NCI-H1436 treated with DMSO at 0.1 percent for 48 hours (cell line): ENCODE results near the gene CFAP43.
"Not testable (repeated sequence)": the region's sequence is repeated elsewhere in the genome, so short reads cannot be mapped to it uniquely, and the experiment has no call there.

Experiments used
- DNase-seq: peaks from one replicate; lab custom pipeline; 2025; lab: John Stamatoyannopoulos, UW

CFAP43 gene

GRCh38 chr10:104257235-104257634 lies 25.1 kb upstream of the CFAP43 start:
- no peak for DNase-seq

- DNase-seq: no peak
Observed at GRCh38 chr10:104256335-104256961, 24.3 kb upstream of the CFAP43 start.

GRCh38 chr10:104255311-104255981 lies 23.3 kb upstream of the CFAP43 start:
- no peak for DNase-seq

- peak; percentile 10 for DNase-seq
Observed at GRCh38 chr10:104254493-104255310, 22.5 kb upstream of the CFAP43 start, which contains the start of gene GSTO1. Gene GSTO1, plus strand, starts transcription at chr10:104254892. Its CDS starts 37 bp downstream, at chr10:104254929.

- no peak for DNase-seq
Observed at GRCh38 chr10:104253606-104254410, 21.6 kb upstream of the CFAP43 start.

- DNase-seq: no peak
Observed at GRCh38 chr10:104253106-104253505, 20.9 kb upstream of the CFAP43 start.

- DNase-seq: no peak
Observed at GRCh38 chr10:104252368-104252767, 20.2 kb upstream of the CFAP43 start.

GRCh38 chr10:104251443-104251842 lies 19.3 kb upstream of the CFAP43 start:
- DNase-seq: no peak

- DNase-seq: no peak
Observed at GRCh38 chr10:104250371-104250770, 18.2 kb upstream of the CFAP43 start.

- not testable (repeated sequence) for DNase-seq
Observed at GRCh38 chr10:104248931-104249330, 16.8 kb upstream of the CFAP43 start.

GRCh38 chr10:104247513-104248146 lies 15.5 kb upstream of the CFAP43 start:
- no peak for DNase-seq

GRCh38 chr10:104246976-104247375 lies 14.8 kb upstream of the CFAP43 start:
- no peak for DNase-seq

GRCh38 chr10:104245066-104245632 lies 13.0 kb upstream of the CFAP43 start:
- no peak for DNase-seq

GRCh38 chr10:104243512-104243911 lies 11.3 kb upstream of the CFAP43 start:
- no peak for DNase-seq

- not testable (repeated sequence) for DNase-seq
Observed at GRCh38 chr10:104243009-104243408, 10.8 kb upstream of the CFAP43 start.

GRCh38 chr10:104242545-104242944 lies 10.4 kb upstream of the CFAP43 start:
- DNase-seq: no peak

- no peak for DNase-seq
Observed at GRCh38 chr10:104240078-104240477, 7.9 kb upstream of the CFAP43 start.

GRCh38 chr10:104235801-104236200 lies 3.6 kb upstream of the CFAP43 start:
- no peak for DNase-seq

- no peak for DNase-seq
Observed at GRCh38 chr10:104234934-104235333, 2.8 kb upstream of the CFAP43 start.

- DNase-seq: no peak
Observed at GRCh38 chr10:104233817-104234216, 1.7 kb upstream of the CFAP43 start.

- no peak for DNase-seq
Observed at GRCh38 chr10:104232613-104233102, 494 bp upstream of the CFAP43 start.
